GM18951 (cell line): ENCODE data around the gene USP47.

Experiments used
- POLR2A ChIP-seq: IDR thresholded peaks from 4 replicates; pipeline ENCODE4 v1.6.1; 2011; ENCODE audit warnings: mild to moderate bottlenecking; ENCODE audit not compliant: insufficient read length, insufficient read depth; ENCODE audit errors: extremely low read depth
- in situ Hi-C: fragments of 300-500 bp; cut with MboI; formaldehyde crosslinking; loops from one replicate; pipeline ENCODE4 v1.12.0; 2022; ENCODE audit warnings: low sequenced_read_pairs, mixed read lengths, inconsistent platforms; ENCODE audit not compliant: unreplicated experiment

USP47 gene, protein sequence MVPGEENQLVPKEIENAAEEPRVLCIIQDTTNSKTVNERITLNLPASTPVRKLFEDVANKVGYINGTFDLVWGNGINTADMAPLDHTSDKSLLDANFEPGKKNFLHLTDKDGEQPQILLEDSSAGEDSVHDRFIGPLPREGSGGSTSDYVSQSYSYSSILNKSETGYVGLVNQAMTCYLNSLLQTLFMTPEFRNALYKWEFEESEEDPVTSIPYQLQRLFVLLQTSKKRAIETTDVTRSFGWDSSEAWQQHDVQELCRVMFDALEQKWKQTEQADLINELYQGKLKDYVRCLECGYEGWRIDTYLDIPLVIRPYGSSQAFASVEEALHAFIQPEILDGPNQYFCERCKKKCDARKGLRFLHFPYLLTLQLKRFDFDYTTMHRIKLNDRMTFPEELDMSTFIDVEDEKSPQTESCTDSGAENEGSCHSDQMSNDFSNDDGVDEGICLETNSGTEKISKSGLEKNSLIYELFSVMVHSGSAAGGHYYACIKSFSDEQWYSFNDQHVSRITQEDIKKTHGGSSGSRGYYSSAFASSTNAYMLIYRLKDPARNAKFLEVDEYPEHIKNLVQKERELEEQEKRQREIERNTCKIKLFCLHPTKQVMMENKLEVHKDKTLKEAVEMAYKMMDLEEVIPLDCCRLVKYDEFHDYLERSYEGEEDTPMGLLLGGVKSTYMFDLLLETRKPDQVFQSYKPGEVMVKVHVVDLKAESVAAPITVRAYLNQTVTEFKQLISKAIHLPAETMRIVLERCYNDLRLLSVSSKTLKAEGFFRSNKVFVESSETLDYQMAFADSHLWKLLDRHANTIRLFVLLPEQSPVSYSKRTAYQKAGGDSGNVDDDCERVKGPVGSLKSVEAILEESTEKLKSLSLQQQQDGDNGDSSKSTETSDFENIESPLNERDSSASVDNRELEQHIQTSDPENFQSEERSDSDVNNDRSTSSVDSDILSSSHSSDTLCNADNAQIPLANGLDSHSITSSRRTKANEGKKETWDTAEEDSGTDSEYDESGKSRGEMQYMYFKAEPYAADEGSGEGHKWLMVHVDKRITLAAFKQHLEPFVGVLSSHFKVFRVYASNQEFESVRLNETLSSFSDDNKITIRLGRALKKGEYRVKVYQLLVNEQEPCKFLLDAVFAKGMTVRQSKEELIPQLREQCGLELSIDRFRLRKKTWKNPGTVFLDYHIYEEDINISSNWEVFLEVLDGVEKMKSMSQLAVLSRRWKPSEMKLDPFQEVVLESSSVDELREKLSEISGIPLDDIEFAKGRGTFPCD (N-terminal part only)

DNA sequence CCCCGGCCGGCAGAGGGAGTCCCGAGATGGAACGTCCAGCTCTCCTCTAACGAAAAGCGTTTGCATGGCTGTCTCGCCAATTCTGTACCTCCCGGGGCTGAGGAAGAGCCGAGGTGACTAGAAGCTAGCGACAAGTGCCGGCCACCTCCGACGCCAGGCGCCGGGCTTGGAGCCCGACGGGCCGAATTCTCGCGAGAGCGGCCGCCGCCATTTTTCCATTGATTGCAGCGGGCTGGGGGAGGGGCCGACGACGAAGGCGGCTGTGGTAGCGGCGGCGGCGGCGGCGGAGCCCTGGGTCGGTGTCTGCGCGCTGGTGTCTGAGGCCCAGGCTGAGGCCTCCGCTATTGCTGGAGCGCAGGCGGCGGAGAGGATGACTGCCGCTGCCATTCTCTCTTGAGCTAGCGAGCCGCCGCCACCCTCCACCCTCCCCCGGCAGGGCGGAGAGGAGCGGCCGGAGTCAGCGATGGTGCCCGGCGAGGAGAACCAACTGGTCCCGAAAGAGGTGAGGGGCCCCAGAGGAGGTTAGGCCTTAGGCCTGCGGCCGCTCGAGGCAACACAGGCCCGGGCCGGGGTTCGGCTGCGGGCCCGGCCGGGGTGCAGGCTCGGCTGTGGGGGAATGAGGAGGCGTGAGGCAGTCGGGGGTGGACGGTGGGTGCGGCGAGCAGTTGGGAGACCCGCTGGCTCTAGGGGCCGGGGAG is at the start of gene USP47:
USP47 (plus strand) TSS at position 250 of the 698 bp plus-strand sequence; CDS start at position 464, 214 bp downstream.
- in situ Hi-C loops = no loop called here
- TF ChIP-seq POLR2A = peak; percentile 99

DNA sequence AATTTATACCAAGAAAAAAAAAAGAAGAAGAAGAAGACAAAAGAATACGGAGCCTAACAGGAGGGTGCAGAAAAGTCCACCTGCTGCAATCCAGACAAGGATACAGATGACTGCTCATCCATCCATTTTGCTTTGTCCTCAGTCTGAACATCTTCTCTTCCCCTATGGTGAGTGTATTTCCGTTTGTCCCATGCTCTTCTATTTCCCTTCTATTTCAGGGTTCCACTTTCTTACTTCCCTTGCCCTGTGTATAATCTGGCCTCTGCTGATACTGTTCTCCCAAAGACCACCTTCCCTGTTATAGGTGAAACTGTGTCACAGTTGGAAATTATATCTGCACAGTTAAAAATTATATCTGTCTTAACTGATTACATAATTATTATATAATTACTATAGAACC is 48.7 kb upstream of the USP47 start:
- in situ Hi-C loops = loop anchor here (25.0 kb wide), 1 partner anchor 1006 kb away; no protein-coding TSS in a partner anchor

DNA sequence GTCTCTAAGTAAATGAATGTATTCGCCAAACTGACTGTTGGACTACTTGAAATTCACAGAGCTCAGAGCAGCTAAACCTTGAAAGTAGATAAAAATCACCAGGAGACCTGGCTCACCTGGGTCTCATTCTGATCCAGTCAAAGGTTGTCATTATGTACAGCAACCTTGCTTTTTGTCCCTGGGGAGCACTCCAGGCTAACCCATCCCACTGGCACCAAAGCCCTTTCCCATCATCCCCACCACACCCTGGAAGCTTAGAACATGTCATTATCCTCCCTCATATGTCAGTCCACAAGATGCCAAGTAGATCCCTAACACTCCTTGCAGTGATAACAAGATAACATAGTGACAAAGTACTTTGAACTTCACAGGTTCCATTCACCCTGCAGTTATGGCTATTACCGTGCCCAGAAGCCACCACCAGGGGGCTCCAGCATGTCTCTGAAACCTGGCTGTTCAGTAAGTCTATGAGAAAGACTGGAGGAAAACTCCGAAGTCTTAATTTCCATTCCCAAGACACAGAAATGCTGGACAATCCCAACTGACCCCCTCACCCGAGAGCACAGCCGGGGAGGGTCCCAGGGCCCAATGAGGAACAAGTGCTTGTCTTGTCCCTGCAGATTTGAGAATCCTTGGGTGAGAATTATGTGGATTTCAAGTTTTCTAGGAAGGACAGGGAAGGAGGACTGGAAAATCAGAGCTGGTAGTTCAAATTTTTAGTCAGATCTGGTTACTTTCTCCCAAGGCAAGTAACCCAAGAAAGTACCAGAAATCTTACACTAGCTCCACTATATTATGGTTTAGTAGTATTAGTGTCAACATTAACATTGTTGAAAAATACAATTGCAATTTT is 43.0 kb upstream of the USP47 start:
- in situ Hi-C loops = loop anchor here (5.0 to 25.0 kb wide), 2 partner anchors 248 to 1012 kb away; no protein-coding TSS in a partner anchor
- no peak for TF ChIP-seq POLR2A

More for the DNA sequence above, 48.7 kb upstream of the USP47 start:
- TF ChIP-seq POLR2A = no peak

DNA sequence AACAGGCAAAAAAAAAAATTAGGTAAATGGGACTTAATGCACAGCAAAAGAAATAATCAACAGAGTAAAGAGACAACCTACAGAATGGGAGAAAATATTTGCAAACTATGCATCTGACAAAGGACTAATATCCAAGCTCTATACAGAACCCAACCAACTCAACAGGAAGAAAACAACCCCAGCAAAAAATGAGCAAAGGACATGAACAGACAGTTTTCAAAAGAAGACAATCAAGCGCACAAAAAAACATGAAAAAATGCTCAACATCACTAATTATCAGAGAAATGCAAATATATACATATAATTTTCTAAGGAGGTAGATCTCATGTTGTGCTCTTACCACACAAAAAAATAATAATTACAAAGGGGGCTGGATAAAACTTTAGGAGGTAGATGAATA is 36.5 kb upstream of the USP47 start:
- TF ChIP-seq POLR2A = no peak
- in situ Hi-C loops = loop anchor here (25.0 kb wide), 1 partner anchor 482 kb away; no protein-coding TSS in a partner anchor

DNA sequence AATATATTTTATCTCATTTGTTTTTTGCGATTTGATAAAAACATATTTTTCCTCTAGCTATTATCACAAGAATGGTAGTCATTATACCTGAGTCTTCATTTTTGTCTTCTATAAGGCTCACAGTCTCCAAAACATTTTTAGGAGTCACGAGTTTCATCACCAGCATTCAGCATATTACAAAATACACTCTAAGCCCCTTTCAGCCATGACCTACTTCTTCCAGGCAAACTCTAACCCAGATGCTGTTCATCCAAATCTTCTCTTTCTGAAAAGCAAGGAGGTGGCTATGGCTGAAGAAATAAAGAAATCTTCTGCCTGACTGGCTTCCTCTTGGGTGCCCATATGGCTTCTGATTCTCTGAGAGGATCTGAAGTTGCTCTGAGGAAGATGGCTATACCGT is 35.7 kb upstream of the USP47 start:
- in situ Hi-C loops = loop anchor here (25.0 kb wide), 1 partner anchor 481 kb away; no protein-coding TSS in a partner anchor
- no peak for TF ChIP-seq POLR2A

DNA sequence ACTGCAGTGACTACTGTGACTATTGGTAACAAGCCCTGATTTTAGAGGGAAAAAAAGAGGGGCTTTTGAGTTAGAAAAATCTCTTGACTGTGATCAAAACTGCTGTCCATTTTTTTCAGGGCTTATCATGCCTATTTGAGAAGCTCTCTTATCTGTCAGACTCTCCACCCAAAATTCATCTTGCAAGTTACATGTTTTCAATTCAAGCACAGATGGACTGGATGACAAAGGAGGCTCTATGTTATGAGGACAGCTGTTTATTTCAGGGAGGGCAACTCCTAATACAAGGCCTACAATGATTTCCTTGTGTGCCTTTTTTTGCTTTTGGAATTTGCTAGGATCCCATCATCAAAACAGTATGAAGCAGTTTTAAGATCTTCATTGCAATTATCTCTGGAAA is 35.2 kb upstream of the USP47 start:
- TF ChIP-seq POLR2A = no peak
- in situ Hi-C loops = loop anchor here (25.0 kb wide), 1 partner anchor 481 kb away; no protein-coding TSS in a partner anchor

DNA sequence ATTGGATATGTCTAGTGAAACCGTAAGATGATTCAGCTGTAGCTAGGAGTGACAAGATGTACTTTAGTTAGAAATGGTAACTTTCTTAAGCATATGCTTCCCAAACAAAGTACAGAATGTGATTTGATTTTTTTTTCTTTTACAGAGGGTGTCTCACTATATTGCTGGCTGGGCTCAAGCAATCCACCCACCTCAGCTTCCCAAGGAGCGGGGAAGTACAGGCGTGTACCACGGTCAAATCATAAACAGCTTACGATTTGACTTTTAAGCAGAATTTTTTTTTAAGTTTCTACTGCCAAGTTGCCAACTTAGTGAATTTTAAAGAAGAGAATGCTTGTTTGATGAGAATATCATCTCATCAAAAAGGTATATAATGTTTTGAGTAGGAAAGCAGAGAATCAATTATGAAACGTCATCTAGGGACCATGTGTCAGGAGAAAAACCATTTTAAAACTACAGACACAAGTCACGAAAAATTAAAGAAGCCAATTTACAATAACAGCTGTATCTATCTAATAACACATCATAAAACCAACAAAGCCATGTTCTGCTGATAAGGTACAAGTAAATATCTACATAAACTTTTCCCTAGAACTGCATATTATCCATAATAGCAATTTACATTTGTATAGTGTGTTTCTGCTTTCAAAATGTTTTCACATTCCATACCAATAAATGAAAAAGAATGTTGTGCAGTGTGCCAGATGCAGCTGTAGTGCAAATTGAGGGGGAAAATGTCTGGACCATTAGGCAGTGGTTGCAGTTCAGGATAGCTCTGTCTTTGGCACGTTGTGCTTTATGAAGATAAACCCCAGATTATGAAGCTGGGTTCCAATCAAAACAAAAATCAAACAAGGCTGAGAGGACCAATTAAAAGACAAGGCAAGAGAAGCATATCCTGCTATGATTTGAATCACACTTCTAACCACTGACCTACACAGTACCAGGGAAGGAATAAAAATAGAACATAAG is 33.7 kb upstream of the USP47 start:
- TF ChIP-seq POLR2A = no peak
- in situ Hi-C loops = loop anchor here (25.0 kb wide), 1 partner anchor 479 kb away; no protein-coding TSS in a partner anchor

DNA sequence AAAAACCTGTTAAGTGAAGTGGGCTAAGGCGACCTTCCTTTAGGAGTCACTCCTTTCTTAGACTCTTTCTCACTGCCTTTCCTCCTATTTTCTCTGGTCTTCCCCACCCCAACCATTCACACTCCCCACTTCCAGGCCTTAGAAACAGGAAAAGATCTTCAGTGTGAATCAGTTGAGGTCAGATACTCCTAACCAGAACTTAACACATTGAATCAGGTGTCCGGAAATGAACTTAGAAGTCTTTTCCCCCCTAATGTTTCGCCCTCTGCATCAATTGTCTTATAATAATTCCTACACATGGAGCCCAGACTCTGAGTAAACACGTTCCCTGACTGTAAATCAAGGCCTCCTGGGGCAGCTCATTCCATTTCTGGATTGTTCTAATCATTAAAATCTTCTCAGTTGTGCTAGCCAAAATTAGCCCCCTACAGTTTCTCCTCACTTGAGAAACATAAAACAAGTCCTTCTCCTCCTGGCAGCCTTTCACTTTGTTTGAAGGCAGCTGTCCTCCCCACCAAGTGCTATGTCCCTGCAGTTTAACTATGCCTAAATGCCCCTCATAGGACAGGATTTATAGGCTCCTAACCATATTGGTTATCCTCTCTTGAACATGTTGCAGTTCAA is 32.7 kb upstream of the USP47 start:
- no peak for TF ChIP-seq POLR2A
- in situ Hi-C loops = loop anchor here (25.0 kb wide), 1 partner anchor 478 kb away; no protein-coding TSS in a partner anchor

DNA sequence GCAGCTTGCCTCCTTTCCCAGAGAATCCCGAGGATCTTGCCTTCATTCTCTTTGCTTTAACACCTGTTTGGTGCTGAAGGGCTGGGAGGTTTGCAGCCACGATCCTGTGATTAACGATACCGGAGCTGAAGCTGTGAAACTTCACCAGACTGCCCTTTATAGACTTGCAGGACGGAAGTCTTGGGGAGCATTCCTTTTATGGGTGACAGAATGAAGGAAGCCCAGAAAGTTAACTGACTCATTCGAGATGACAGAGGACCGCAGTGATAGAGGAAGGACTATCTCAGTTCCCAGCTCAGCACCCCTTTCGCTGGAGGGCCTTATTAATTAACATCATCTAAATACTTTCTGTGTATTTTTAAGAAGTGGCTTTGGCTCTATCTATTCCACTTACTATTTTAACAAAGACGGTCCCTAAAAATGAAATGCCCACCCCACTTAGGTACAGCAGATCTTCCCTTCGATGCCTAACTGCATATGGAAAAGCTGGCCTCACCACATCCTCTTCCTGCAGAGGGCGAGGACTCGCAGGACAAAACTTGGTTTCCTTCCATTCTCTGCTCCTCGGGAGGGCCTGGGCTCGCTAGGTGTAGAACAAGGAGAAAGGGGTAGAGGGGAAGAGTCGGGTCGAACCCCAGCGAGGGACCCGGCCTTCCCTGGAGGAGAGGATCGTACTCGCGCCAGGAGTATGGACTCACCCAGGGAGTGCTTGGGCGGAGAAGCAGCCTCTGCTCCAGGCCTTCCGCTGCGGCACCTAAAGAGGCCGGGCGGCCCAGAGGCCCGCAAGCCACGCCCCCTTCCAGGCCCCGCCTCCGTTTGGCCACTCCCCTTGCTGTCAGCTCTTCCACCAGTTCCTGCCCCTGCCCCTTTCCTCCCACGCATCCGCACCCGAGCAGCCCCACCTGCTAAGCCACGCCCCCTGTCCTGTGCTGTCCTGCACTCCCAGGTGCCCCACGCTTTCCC is 30.7 kb upstream of the USP47 start:
- in situ Hi-C loops = loop anchor here (25.0 kb wide), 1 partner anchor 476 kb away; no protein-coding TSS in a partner anchor
- TF ChIP-seq POLR2A = no peak
